Subcutaneous adipose tissue (tissue), 4 donors: ENCODE results near the gene PPP3R1. TPM values are rescaled to one million over a fixed set of nuclear protein-coding genes. Genes with fewer than 3 reads are reported as not detected.

Source experiments
- CTCF ChIP-seq: fragments of 450-650 bp; IDR thresholded peaks from one replicate; pipeline ENCODE4 v1.5.1; 2016; ENCODE audit warnings: low read depth, mild to moderate bottlenecking, control low read depth, antibody characterized with exemption, moderate library complexity
- total RNA-seq, 4 donors: library from RNA; depleted of rRNA; stranded (reverse); fragments of >200 nt; gene quantifications; one replicate each; pipeline ENCODE4 v1.1.0, GENCODE V29; 2016

PPP3R1 gene
- total RNA-seq, 4 donors from 2014 or later = 68.6 to 86.3 (median 70.1) TPM

GRCh38 chr2:68218343-68218901, 33.9 kb downstream of the PPP3R1 start:
- TF ChIP-seq CTCF = no peak

- no peak for TF ChIP-seq CTCF
These were observed 34.6 kb downstream of the PPP3R1 start for GRCh38 chr2:68217729-68218128.

- TF ChIP-seq CTCF = no peak
These were observed 35.6 kb downstream of the PPP3R1 start for GRCh38 chr2:68216454-68217310.

GRCh38 chr2:68214381-68214780, 38.0 kb downstream of the PPP3R1 start:
- no peak for TF ChIP-seq CTCF

GRCh38 chr2:68206793-68207192, 45.5 kb downstream of the PPP3R1 start:
- no peak for TF ChIP-seq CTCF

GRCh38 chr2:68203587-68203986, 48.7 kb downstream of the PPP3R1 start:
- no peak for TF ChIP-seq CTCF

GRCh38 chr2:68200157-68200787, 52.1 kb downstream of the PPP3R1 start:
- no peak for TF ChIP-seq CTCF
